Bronchial epithelial cell (primary cell): ENCODE measurements around the gene CHST14. TPM values are rescaled to one million over a fixed set of nuclear protein-coding genes. Genes with fewer than 3 reads are reported as not detected.

Source experiments
- DNase-seq: peaks from one replicate; pipeline ENCODE4 v3.0.0-alpha.2; 2010; ENCODE audit warnings: low read depth
- FAIRE-seq: peaks from 2 replicates; lab custom pipeline; 2011; peaks lifted over from hg19 to GRCh38; lab: Jason Lieb, UNC
- H3K27me3 ChIP-seq: 2 replicates; pipeline ENCODE4 v1.5.1; 2011; ENCODE audit warnings: low read length; ENCODE audit not compliant: control insufficient read depth, insufficient read depth
- H3K36me3 ChIP-seq: 2 replicates; pipeline ENCODE4 v1.5.1; 2011; ENCODE audit warnings: low read length; ENCODE audit not compliant: control insufficient read depth, insufficient read depth
- H3K4me3 ChIP-seq: 2 replicates; pipeline ENCODE4 v1.5.1; 2011; ENCODE audit warnings: mild to moderate bottlenecking, low read depth, low read length, control low read depth
- total RNA-seq: library from RNA; depleted of rRNA; stranded (reverse); fragments of >200 nt; gene quantifications from 2 replicates; pipeline ENCODE4 v1.2.1, GENCODE V29; 2014
- TF ChIP-seq, protein P1 (sequence below): IDR thresholded peaks from 2 replicates; pipeline ENCODE4 v1.5.1; 2011; ENCODE audit warnings: mild to moderate bottlenecking, moderate library complexity, low read length, control low read depth, inconsistent platforms; ENCODE audit not compliant: insufficient read depth, severe bottlenecking

Gene CHST14
- total RNA-seq, 1 donor from 2014 or later: 1.1 TPM

DNA sequence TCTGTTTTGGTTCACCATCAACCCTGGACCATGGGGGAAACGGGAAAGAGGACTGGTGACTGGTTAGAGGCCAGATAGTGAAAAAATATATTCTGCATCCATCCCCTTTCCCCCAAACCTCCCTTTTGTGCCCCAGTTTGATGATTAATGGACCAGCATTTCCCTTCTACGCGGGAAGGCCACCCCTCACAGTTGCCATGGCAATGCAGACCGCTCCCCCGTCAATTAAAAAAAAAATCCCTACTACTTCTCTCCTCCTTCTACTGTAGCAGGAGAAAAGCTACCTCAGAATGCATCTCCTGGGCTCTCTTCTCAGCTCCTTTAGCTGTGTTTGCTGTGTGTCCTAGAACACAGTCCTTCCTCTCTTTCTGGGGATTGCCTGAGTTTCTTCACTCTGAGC is 26.0 kb upstream of the CHST14 start:
- FAIRE-seq: no peak

DNA sequence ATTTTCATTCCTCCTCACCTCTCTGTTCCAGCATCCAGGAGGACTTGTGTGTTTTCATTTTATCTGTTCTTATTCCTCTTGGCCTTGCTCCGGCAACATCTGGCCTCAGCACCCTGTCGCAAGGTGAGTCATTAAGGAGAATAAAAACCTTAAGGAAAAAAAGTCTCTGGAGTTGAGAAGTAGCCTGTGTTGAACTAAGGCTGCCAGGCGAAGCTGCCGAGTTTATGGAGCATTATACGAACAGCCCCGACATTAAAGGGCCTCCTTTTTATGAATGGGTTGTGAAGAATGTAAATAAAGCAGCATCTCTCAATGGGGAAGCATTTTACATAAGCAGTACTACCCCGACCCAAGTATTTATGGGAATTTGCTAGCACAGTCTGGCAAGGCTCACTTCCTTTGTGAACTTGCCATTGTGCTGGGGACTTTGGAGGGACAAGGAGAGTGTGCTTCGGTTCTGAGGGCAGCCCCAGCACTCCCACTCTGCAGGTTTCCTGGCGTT is 25.3 kb upstream of the CHST14 start:
- TF ChIP-seq, protein P1, sequence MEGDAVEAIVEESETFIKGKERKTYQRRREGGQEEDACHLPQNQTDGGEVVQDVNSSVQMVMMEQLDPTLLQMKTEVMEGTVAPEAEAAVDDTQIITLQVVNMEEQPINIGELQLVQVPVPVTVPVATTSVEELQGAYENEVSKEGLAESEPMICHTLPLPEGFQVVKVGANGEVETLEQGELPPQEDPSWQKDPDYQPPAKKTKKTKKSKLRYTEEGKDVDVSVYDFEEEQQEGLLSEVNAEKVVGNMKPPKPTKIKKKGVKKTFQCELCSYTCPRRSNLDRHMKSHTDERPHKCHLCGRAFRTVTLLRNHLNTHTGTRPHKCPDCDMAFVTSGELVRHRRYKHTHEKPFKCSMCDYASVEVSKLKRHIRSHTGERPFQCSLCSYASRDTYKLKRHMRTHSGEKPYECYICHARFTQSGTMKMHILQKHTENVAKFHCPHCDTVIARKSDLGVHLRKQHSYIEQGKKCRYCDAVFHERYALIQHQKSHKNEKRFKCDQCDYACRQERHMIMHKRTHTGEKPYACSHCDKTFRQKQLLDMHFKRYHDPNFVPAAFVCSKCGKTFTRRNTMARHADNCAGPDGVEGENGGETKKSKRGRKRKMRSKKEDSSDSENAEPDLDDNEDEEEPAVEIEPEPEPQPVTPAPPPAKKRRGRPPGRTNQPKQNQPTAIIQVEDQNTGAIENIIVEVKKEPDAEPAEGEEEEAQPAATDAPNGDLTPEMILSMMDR: no peak
- Histone ChIP-seq H3K4me3 (no peak overlapping the region), H3K36me3 (no peaks in the 10 kb centered on the region), H3K27me3 (no peaks in the 10 kb centered on the region)
- FAIRE-seq (no peak), DNase-seq (peak; percentile 43)

More for the DNA sequence above, 26.0 kb upstream of the CHST14 start:
- Histone ChIP-seq H3K27me3 (no peaks in the 10 kb centered on the region), H3K4me3 (no peak overlapping the region), H3K36me3 (no peaks in the 10 kb centered on the region)
- DNase-seq: no peak
- TF ChIP-seq, protein P1: no peak

DNA sequence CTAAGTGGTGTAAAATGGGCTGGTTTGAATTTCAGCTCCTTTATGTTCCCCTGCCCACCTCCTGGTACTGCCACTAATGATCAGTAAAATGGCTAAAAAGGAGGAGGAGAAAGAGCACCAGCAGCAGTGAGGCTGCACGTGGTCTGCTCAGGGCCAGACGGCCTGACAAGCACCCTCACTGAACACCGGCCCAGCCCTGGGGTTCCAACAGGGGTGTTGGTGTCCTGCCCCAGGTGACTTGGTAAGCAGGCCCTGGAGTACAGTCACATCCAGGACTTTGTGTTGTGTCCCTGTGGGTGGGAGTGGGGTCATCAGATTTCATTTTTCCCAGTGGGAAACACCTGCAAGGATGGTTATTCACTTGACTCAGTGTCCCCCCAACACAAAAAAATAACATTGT is 24.6 kb upstream of the CHST14 start:
- Histone ChIP-seq H3K36me3 (no peaks in the 10 kb centered on the region), H3K4me3 (no peak overlapping the region), H3K27me3 (no peaks in the 10 kb centered on the region)
- FAIRE-seq: no peak
- DNase-seq: no peak
- TF ChIP-seq, protein P1: no peak

DNA sequence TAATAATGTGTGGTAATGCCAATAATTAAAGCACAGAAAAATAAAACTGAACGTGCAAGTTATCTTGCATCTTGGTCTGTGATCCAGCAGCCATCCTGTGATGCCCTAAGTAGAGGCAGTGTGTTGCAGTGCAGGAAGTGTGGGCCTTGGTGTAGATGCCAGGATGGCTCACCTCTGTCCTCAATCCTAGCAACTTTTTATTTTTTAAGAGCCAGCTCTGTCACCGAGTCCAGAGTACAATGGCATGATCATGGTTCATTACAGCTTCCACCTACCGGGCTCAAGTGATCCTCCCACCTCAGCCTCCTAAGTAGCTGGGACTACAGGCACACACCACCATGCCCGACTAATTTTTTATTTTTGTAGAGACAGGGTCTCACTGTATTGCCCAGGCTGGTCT is 22.4 kb upstream of the CHST14 start:
- H3K4me3 ChIP-seq: no peak overlapping the region
- TF ChIP-seq, protein P1: no peak
- no peak for FAIRE-seq
- no peaks in the 10 kb centered on the region for H3K27me3 ChIP-seq
- no peaks in the 10 kb centered on the region for H3K36me3 ChIP-seq
- DNase-seq: no peak

DNA sequence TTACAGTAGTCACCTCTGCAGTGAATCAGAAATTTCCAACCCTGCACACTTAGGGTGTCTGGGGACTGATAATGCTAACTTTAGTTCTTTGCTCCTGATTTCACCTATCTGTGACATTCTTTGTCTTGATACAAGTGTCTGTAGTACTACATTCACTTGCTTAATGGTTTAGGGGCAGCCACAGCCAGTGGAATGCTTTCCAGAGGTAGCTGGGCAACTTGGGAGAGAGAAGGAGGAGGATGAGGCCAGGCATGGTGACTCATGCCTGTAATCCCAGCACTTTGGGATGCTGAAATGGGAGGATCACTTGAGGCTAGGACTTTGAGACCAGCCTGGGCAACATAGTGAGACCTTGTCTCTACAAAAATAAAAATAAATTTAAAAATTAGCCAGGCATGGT is 21.5 kb upstream of the CHST14 start:
- FAIRE-seq (no peak), DNase-seq (peak; percentile 32)
- no peak overlapping the region for H3K4me3 ChIP-seq
- TF ChIP-seq, protein P1: no peak
- H3K27me3 ChIP-seq: no peaks in the 10 kb centered on the region
- H3K36me3 ChIP-seq: no peaks in the 10 kb centered on the region

DNA sequence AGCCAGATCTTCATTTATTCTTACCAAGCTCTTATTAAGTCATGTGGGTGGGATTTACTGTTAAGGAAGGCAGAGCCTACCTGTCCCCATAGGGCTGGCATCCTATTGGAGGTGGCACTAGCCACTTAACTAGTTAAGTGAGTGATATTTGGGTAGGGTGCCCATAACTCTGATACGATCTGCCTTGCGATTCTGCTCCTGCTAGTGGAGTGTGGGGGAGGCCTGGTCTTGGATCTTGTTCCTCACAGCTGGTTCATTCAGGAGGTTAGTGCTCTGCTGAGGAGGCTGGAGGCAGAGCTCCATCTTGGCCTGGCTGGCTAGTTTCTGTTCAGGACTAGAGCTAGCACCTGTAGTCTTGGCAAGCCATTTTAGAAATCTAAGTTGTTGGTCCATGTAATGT is 20.7 kb upstream of the CHST14 start:
- no peak for DNase-seq
- TF ChIP-seq, protein P1: no peak
- H3K36me3 ChIP-seq: no peaks in the 10 kb centered on the region
- FAIRE-seq: no peak
- H3K4me3 ChIP-seq: no peak overlapping the region
- no peaks in the 10 kb centered on the region for H3K27me3 ChIP-seq
